Esophagus squamous epithelium (tissue), 5 donors: Measurements from ENCODE around the gene RBM20. TPM values are rescaled to one million over a fixed set of nuclear protein-coding genes. Genes with fewer than 3 reads are reported as not detected.

Experiments used
- DNase-seq: peaks from one replicate; lab custom pipeline; 2025; lab: John Stamatoyannopoulos, UW
- H3K27ac ChIP-seq, 4 donors: fragments of 200-600 bp; sonication (generic); one replicate each; pipeline ENCODE4 v1.5.1; 2016 to 2019; ENCODE audit warnings: mild to moderate bottlenecking in 1 of 4
- H3K27me3 ChIP-seq, 4 donors: fragments of 200-600 bp; sonication (generic); 1 replicate in 3 of 4; 2 replicates in 1 of 4; pipeline versions ENCODE4 v1.5.1 to v1.6.0; 2017 to 2021; ENCODE audit warnings: antibody characterized with exemption in 1 of 4
- H3K36me3 ChIP-seq, 3 donors: fragments of 200-600 bp; sonication (generic); one replicate each; pipeline ENCODE4 v1.5.1; 2016 to 2019
- H3K4me1 ChIP-seq, 3 donors: fragments of 200-600 bp; sonication (generic); one replicate each; pipeline ENCODE4 v1.5.1; 2017 to 2019
- H3K4me3 ChIP-seq, 4 donors: fragments of 200-600 bp; sonication (generic); 1 replicate in 3 of 4; 2 replicates in 1 of 4; pipeline ENCODE4 v1.5.1; 2016 to 2019; ENCODE audit warnings: mild to moderate bottlenecking in 2 of 4, moderate library complexity in 1 of 4
- H3K9me3 ChIP-seq, 3 donors: fragments of 200-600 bp; sonication (generic); one replicate each; pipeline ENCODE4 v1.5.1; 2016 to 2019
- CTCF ChIP-seq, 6 experiments: fragments of 450-650 bp in 4 of 6; fragments of 200-600 bp in 2 of 6; sonication (generic) in 2 of 6; IDR thresholded peaks; one replicate each; pipeline ENCODE4 v1.5.1; 2016 to 2019; ENCODE audit warnings: antibody characterized with exemption in 6 of 6, mild to moderate bottlenecking in 4 of 6, moderate library complexity in 4 of 6
- POLR2A ChIP-seq, 4 donors: fragments of 450-650 bp; IDR thresholded peaks; one replicate each; pipeline ENCODE4 v1.6.1; 2017; ENCODE audit warnings: antibody characterized with exemption in 4 of 4, mild to moderate bottlenecking in 4 of 4, moderate library complexity in 3 of 4
- WGBS, 2 donors: methylation state at CpG; one replicate each; pipeline ENCODE4 v1.1.5; 2018; 5-methylcytosine and 5-hydroxymethylcytosine counted together
- intact Hi-C: fragments of 100-400 bp; cut with DNase I; formaldehyde crosslinking; loops from one replicate; pipeline ENCODE4 v1.15.0; 2022
- total RNA-seq, 4 donors: library from RNA; depleted of rRNA; stranded (reverse); fragments of >200 nt; gene quantifications; one replicate each; pipeline ENCODE4 v1.1.0, GENCODE V29; 2016
- donor health status: DM: yes; HTN: yes; CAD: no.

Gene RBM20
- total RNA-seq, 4 donors from 2014 or later: 2.1 to 10.3 (median 3.7) TPM

- no peaks in the 10 kb centered on the region for H3K27me3 ChIP-seq
- TF ChIP-seq POLR2A (IDR thresholded peaks at IDR 0.05) (peak in 1 of 4 donors; percentile 13), CTCF (IDR thresholded peaks at IDR 0.05) (peak in 1 of 6 experiments; percentile 10)
- H3K4me3 ChIP-seq: no peak overlapping the region
- H3K27ac ChIP-seq: peak overlapping the region; percentile 37 to 100 (median 87)
- H3K4me1 ChIP-seq: peaks cover 45 to 64% (median 53%) of the 10 kb centered on the region in 3 donors
- 45 to 63% methylated on average over 4 to 5 of the region's 12 CpGs for WGBS, 2 donors
- no peaks in the 10 kb centered on the region for H3K9me3 ChIP-seq
- no peaks in the 10 kb centered on the region for H3K36me3 ChIP-seq
- DNase-seq: no peak
- intact Hi-C loops: no loop called here
These were observed 213.4 kb downstream of the RBM20 start for GRCh38 chr10:110857265-110858171.

- WGBS, 2 donors: 29 to 60% methylated on average over 1 of the region's 1 CpG
- H3K9me3 ChIP-seq: no peaks in the 10 kb centered on the region
- H3K27me3 ChIP-seq: no peaks in the 10 kb centered on the region
- no peak for DNase-seq
- no peak overlapping the region for H3K4me3 ChIP-seq
- intact Hi-C loops: no loop called here
- H3K36me3 ChIP-seq: no peaks in the 10 kb centered on the region
- no peak for TF ChIP-seq POLR2A (IDR thresholded peaks at IDR 0.05)
- no peak for TF ChIP-seq CTCF (IDR thresholded peaks at IDR 0.05)
- H3K4me1 ChIP-seq: peaks cover 49 to 64% (median 49%) of the 10 kb centered on the region in 3 donors
- H3K27ac ChIP-seq: peak overlapping the region; percentile 74 to 100 (median 95)
These were observed 214.3 kb downstream of the RBM20 start for GRCh38 chr10:110858297-110858934.

GRCh38 chr10:110859206-110859972 lies 215.3 kb downstream of the RBM20 start:
- H3K4me1 ChIP-seq: peaks cover 57 to 74% (median 59%) of the 10 kb centered on the region in 3 donors
- H3K4me3 ChIP-seq: no peak overlapping the region
- no peaks in the 10 kb centered on the region for H3K9me3 ChIP-seq
- H3K36me3 ChIP-seq: no peaks in the 10 kb centered on the region
- no peak for DNase-seq
- intact Hi-C loops: no loop called here
- peak overlapping the region; percentile 82 to 100 (median 95) for H3K27ac ChIP-seq
- 50 to 63% methylated on average over 4 of the region's 6 CpGs for WGBS, 2 donors
- TF ChIP-seq CTCF (IDR thresholded peaks at IDR 0.05) (no peak), POLR2A (IDR thresholded peaks at IDR 0.05) (no peak)
- no peaks in the 10 kb centered on the region for H3K27me3 ChIP-seq

- TF ChIP-seq POLR2A (IDR thresholded peaks at IDR 0.05) (no peak), CTCF (IDR thresholded peaks at IDR 0.05) (no peak)
- Histone ChIP-seq H3K4me1 (peaks cover 63 to 80% (median 65%) of the 10 kb centered on the region in 3 donors), H3K36me3 (no peaks in the 10 kb centered on the region), H3K27ac (peak overlapping the region; percentile 82 to 100 (median 95)), H3K9me3 (no peaks in the 10 kb centered on the region), H3K4me3 (no peak overlapping the region), H3K27me3 (no peaks in the 10 kb centered on the region)
- intact Hi-C loops: no loop called here
- no peak for DNase-seq
- WGBS, 2 donors: 29 to 40% methylated on average over 1 of the region's 1 CpG
These were observed 215.8 kb downstream of the RBM20 start for GRCh38 chr10:110859973-110860376.
